ENCODE data around the gene C17orf100. TPM values are rescaled to one million over a fixed set of nuclear protein-coding genes. Genes with fewer than 3 reads are reported as not detected.

Gene C17orf100
- total and polyA plus RNA-seq, 2 of the 13 experiments (the other 11 are each of a cell fraction or from before 2014, with no cell fraction given): 3.6 to 8.7 TPM

- Histone ChIP-seq H3K9me3 (ENCODE audit: low read length) (no peaks in the 10 kb centered on the region), H3K4me1 (ENCODE audit: insufficient read depth, low read length) (peaks cover 67% of the 10 kb centered on the region), H3K4me2 (ENCODE audit: low read depth, low read length) (peak overlapping the region; percentile 89), H3K79me2 (ENCODE audit: insufficient read depth, low read length) (no peaks in the 10 kb centered on the region), H3K9ac (ENCODE audit: insufficient read depth, low read depth, low read length) (peak overlapping the region; percentile 57), H3K4me3 (replicated peaks in 1 of 3; ENCODE audit: insufficient read depth in 1 of 3, low read depth in 2 of 3, low read length in 3 of 3) (peak overlapping the region; percentile 33 to 64 (median 43); a peak in 5 of 6 replicates), H2AFZ (ENCODE audit: low read length) (no peak overlapping the region), H3K27ac (ENCODE audit: extremely low read length, insufficient read depth, low read length) (peak overlapping the region; percentile 49), H3K27me3 (ENCODE audit: control insufficient read depth in 1 of 2, insufficient read depth in 2 of 2, low read length in 2 of 2) (no peaks in the 10 kb centered on the region; a peak in 1 of 5 replicates), H3K36me3 (replicated peaks in 1 of 2; ENCODE audit: control insufficient read depth in 1 of 2, insufficient read depth in 2 of 2, low read length in 2 of 2) (no peaks in the 10 kb centered on the region), H4K20me1 (ENCODE audit: insufficient read depth, low read length) (no peaks in the 10 kb centered on the region)
- CTCF ChIA-PET (ENCODE audit: low intra/inter-chr PET ratio, low total read pairs): interaction anchor here (1.1 kb wide), 1 partner anchor 36 kb away, joined by 3 read pairs; the partner anchor contains the start of gene SLC13A5
- BruUV-seq (replicated peaks): no TSS peak
- POLR2A ChIA-PET: interaction anchor here (0.8 to 5.0 kb wide), 14 partner anchors 8 to 359 kb away, joined by 3 to 119 read pairs (median 4); partner anchors contain the start of genes C17orf100, MED31, SLC13A5 and SLC16A13
- no peak for DNase-seq (ENCODE audit: low spot score)
- whole genome bisulfite sequencing (ENCODE audit: low lambda C conversion rate): 47% methylated on average over 3 of the region's 6 CpGs
- no peak for FAIRE-seq
- peak; percentile 17 for ATAC-seq
- in situ Hi-C loops (cut with HindIII; ENCODE audit: extremely low pct_ligation_motif_present, low pct_unique_long_range_greater_than_20kb): no loop called here
- intact Hi-C loops (cut with micrococcal nuclease; ENCODE audit: unreplicated experiment): no loop called here
- no peak for TF ChIP-seq ZNF3 (CRISPR knock-in tag; IDR thresholded peaks at IDR 0.05)
- no peak for TF ChIP-seq FLYWCH1 (CRISPR knock-in tag; IDR thresholded peaks at IDR 0.05)
- TF ChIP-seq CAMTA2 (CRISPR knock-in tag; IDR thresholded peaks at IDR 0.05; ENCODE audit: borderline replicate concordance): 0 out of 2 replicates have a peak, but pooled peaks have one; percentile 24
- TF ChIP-seq CCAR2 (optimal IDR thresholded peaks at IDR 0.05; ENCODE audit: low read depth, low read length): no peak
- TF ChIP-seq CERS6 (CRISPR knock-in tag; IDR thresholded peaks at IDR 0.05): 0 out of 2 replicates have a peak, but pooled peaks have one; percentile 39
- TF ChIP-seq ZFP36 (IDR thresholded peaks at IDR 0.05; ENCODE audit: borderline replicate concordance, low read depth, low read length, partially characterized antibody): no peak
- 0 out of 2 replicates have a peak, but pooled peaks have one; percentile 16 for TF ChIP-seq MXD1 (CRISPR knock-in tag; IDR thresholded peaks at IDR 0.05)
- peak; percentile 76; the same call in 1 of the 2 replicates for TF ChIP-seq NRL (CRISPR knock-in tag; IDR thresholded peaks at IDR 0.05; ENCODE audit: borderline replicate concordance)
- TF ChIP-seq MEIS1 (CRISPR knock-in tag; IDR thresholded peaks at IDR 0.05; ENCODE audit: borderline replicate concordance): no peak
- no peak for TF ChIP-seq POGZ (CRISPR knock-in tag; IDR thresholded peaks at IDR 0.05)
- TF ChIP-seq ZNF572 (CRISPR knock-in tag; IDR thresholded peaks at IDR 0.05): 0 out of 2 replicates have a peak, but pooled peaks have one; percentile 13
- peak; percentile 72; the same call in 1 of the 2 replicates for TF ChIP-seq BORCS8-MEF2B (CRISPR knock-in tag; IDR thresholded peaks at IDR 0.05)
- 0 out of 2 replicates have a peak, but pooled peaks have one; percentile 2 for TF ChIP-seq ZSCAN31 (CRISPR knock-in tag; IDR thresholded peaks at IDR 0.05; ENCODE audit: low read depth)
- TF ChIP-seq GABPB1 (CRISPR knock-in tag; IDR thresholded peaks at IDR 0.05): no peak
- TF ChIP-seq ZBTB44 (CRISPR knock-in tag; IDR thresholded peaks at IDR 0.05): no peak
- TF ChIP-seq ZFP1 (CRISPR knock-in tag; IDR thresholded peaks at IDR 0.05): no peak
- TF ChIP-seq CCDC6 (CRISPR knock-in tag; IDR thresholded peaks at IDR 0.05): no peak
- no peak for TF ChIP-seq TEF (CRISPR knock-in tag; IDR thresholded peaks at IDR 0.05)
- peak; percentile 72; the same call in 1 of the 2 replicates for TF ChIP-seq ZNF235 (CRISPR knock-in tag; IDR thresholded peaks at IDR 0.05; ENCODE audit: borderline replicate concordance)
- 0 out of 2 replicates have a peak, but pooled peaks have one; percentile 4 for TF ChIP-seq ZNF280B (CRISPR knock-in tag; IDR thresholded peaks at IDR 0.05; ENCODE audit: borderline replicate concordance)
Observed at GRCh38 chr17:6676802-6677157, 25.2 kb downstream of the C17orf100 start.
